A172 (cell line): ENCODE data around the gene SYNDIG1. TPM values are rescaled to one million over a fixed set of nuclear protein-coding genes. Genes with fewer than 3 reads are reported as not detected.

Experiments used
- DNase-seq: peaks from one replicate; pipeline ENCODE4 v3.0.0-alpha.2; 2015; ENCODE audit warnings: low spot score
- total RNA-seq: library from RNA; depleted of rRNA; stranded (reverse); fragments of >200 nt; shearing (Covaris generic); gene quantifications from 2 replicates; pipeline ENCODE4 v1.2.3, GENCODE V29; 2014

The SYNDIG1 gene
- total RNA-seq, 1 experiment from 2014 or later = 5.2 TPM

DNA sequence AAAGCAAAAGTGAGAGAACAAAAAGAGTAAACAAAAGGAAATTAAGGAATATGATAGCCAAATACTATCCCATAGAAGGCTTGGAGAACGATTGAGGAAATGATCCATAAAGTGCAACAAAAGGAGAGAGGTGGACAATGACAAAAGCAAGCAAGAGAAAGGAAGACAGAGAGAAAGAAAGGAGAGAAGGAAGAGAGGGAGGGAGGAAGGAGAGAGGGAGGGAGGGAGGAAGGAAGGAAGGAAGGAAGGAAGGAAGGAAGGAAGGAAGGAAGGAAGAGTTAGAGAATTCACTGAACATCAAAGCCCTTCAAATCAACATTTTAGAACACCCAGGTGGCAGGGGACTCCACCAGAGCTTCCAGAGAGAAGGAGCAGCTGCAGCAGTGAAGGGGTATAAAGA lies 185.0 kb downstream of the SYNDIG1 start:
- no peak for DNase-seq

DNA sequence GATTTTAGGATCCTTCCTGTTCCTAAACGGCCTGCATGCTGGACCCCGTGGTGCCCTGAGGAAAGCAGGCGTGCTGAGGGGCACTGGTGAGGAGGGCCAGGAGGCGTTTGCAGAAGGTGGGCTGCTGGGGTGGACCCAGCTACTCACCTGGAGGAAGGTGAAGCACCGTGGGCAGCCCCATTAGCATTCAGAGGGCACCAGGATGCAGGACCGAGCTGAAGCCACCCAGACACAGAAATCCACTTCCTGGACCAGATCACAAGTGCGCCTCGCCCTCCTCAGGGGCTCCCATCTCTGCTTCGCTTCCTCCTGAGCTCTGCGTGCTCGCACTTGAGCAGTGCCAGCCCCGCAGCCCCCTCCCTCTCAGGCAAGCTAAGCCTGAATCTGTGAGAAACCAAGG lies 187.0 kb downstream of the SYNDIG1 start:
- DNase-seq = no peak

DNA sequence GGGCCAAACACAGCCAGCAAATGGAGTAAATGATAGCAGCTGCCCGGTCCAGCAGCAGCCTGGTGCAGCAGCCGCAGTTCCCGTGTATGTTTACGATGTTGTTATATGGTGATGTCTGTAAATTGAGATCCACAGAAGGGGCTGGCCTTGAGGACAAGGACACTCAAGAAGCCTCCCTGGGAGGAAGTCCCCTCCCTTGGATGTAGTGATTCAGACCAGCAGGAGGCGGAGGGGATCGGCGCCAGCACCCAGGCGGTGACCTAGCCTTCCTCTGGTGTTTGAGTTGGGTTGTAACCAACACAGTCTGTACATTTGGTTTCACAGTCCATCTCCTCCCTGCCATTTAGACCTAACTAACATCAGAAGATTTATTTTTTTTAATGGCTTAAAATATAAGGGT lies 187.8 kb downstream of the SYNDIG1 start:
- DNase-seq = peak; percentile 91

DNA sequence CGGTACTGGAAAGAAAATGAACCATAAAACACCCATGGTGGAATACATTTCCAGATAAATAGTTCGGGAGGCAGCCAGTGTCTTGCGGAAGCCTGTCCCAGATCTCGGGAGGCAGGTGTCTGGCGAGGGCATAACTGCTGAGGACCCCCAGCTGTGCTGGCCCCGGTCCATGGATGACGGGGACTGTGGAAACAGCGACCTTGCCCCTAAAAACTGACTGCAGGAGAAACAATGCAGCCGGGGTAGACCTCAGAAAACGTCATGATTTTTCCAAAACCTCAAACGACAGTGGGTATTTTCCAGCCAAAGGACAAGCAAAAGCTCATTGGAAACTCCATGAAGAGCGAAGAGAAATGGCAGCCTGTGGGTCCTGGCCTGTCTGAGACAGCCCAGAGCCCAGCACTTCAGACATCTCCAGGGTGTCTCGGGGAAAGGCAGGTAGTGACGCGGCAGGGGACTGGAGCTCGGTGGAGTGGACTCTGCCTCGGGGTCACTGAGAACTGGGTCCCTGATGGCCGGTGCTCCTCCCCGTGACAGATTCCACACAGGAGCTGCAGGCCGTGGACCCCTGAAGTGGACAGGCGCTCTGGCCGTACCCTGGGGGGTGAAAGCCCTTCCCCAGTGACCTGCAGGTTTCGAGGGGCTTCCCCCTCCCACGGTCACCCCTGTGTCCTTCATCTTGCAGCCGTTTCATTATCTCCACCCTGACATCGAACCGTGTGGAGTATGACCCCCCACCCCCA lies 188.6 kb downstream of the SYNDIG1 start:
- peak; percentile 45 for DNase-seq

DNA sequence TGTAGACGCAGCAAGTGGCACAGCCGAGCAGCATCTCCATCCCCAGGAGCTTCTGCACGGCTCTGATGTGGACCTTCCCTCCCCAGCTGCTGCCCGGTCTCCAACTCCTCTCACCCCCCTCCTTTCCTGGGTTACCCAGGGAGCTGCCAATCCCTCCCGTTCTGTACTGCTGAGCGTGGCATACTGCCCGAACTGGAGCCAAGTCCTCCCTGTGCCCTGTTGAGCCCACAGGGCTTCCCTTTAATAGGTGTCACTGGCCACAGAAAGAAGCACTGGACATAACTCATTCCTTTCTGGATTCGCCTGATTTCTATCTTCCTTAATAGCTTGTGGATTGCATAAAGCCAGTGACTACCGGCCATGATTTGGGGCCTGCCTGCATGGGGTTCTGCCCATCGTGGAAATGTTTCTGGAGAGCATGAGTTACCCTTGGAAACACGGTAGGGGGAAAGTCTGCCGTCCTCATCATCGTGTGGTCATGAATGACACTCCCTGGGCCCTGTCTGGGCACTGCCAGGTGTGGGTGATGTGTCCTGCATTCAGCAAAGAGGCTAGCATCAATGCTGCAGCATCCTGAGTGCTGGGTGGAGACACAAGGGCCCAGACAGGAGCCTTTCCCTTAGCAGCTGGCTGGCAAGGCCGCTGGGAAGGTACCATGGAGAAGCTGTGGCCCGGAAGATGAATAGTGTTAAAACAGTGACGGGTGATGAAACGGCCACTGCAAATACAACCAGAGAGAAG lies 189.7 kb downstream of the SYNDIG1 start:
- peak; percentile 65 for DNase-seq

DNA sequence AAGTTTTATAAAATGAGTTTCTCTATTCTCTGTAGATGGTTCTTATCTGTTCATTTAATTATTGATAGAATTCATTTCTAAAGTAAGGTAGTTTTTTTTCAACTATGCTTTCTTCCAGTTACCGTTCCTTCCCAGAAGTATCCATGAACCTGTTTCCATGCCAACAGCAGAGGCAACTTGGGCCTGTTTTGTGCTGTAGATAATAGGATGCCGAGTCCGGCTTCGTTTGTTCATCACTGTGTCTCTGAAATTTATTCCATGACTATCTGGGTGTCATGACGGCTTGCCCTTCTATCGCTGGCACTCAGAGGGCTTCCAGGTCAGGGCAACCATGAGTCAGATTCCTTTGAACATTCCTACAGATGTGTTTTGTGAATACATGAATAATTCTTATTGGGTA lies 190.4 kb downstream of the SYNDIG1 start:
- DNase-seq = no peak

DNA sequence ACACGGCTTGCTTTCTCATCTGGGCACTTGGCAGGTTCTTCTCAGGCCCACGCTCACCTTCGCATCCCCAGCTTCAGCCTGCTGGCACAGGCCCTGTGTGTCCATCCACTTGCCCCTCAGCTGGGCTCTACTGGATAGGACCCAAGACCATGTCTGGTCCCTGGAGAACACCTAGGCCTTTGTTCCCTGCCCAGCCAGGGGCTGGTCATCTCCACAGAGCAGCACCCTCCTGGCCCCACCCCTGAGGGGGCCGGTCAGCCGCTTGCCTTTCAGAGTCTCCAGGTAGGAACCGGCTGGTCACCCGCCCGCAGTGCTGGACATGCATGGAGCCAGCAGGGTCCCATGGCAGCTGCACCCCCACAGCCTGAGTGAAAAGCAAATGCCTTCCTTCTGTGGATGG lies 191.2 kb downstream of the SYNDIG1 start:
- DNase-seq = no peak

DNA sequence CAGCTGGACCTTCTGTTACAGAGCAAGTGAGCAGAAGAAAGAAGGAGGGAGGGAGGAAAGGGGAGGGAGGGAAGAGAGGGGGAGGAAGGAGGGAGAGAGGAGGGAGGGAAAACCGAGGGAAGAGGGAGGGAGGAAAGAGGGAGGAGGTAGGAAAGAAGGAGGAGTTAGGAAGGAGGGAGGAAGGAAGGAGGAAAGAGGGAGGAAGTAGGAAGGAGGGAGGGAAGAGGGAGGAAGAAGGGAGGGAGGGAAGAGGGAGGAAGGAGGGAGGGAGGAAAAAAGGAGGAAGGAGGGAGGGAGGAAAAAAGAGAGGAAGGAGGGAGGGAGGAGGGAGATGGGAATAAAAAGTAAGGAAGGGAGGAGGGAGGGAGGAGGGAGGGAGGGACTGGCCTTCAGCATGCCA lies 191.8 kb downstream of the SYNDIG1 start:
- no peak for DNase-seq

DNA sequence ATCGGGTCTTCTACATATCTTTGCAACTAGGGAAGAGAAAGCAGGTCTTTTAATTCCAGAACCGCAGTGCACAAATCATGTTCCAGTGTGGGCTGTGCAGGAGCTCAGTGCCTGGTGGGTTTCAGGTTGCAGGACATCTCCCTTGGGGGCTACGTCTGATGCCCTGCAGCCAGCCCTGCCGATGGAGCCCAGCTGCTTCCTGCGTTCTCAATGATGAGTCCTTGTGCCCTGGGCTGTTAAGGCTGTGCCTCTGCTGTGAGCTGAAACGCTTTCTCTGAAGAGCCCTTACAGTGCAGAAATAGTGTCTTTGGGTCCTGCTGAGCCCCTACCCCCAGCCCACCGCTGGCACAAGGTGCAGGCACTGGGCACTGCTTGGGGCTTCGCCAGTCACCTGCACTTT lies 192.9 kb downstream of the SYNDIG1 start:
- DNase-seq = no peak

DNA sequence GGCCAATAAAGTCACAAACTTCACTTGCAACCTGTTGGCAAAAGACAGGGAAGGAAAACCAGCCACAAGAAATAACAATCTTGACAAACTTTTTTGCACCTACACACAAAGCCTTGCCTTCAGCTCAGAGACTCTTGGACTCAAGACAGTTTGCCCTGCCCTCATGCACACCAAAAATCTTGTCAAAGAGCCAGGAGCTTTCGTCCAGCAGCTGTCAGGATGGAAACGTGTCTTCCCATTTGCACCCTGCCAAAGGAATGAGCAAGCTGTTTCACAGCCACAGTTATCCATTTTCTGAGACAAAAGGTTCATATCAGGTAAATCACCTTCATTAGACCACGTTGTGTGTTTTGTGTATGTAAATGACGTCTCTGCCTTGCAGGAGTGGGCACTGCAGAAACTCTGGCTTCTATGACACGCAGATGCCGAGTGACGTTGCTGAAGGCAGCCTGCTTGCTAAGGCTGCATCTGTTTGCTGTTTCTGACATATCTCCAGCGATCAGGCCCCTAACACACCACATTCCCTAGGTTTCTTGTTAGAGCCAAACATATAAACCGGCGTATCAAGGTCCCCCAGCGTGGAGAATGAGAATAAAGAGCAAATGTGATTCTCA lies 193.4 kb downstream of the SYNDIG1 start:
- no peak for DNase-seq

DNA sequence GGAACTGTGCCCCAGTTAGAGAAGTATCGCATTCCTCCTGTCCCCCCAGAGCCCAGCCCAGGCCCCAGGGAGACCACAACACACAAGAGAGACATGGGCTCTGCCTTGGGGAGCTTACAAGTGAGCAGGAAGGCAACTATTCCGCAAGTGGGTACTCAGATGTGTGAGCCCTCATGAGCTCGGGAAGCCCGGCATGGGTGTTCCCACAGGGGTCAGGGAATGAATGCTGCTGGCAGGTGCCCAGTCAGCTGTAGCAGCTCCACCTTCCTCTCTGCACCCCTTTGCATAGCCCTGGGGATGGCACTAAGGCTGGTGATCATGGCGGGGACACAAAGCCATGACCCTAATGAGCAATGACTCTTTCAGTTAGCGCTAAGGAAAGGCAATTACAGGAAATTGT lies 194.1 kb downstream of the SYNDIG1 start:
- DNase-seq = no peak

DNA sequence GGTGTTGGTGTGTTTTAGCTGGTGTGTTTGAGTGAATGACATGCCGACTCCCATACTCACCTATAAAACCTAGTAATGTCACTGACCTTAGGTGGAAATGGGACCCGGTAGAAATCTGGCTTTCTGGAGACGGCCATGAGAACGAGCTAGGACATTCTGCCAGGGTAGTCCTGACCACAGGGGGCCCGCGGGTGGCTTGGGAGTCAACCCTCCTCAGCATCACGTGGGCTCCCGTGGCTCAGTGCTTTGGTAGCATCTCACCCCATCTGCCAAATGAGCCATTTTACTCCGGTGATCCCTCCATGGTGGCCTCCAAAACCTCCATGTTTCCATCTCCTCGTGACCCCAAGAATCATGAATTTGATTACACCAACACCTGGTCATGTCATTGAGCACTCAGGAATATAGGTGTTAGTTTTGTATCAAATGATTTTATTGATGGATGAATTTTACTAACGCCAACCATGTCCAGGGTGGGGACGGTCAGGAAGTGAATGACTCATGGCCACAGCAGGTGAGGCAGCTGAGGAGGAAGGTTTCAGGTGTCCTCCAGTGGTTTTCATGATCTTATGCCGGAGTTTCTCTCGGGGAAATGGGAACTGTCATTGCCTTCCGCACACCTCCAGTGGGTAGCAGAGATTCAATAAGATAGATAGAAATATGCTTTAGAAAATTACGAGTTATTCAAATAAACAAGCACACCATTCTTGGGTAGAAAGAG lies 195.0 kb downstream of the SYNDIG1 start:
- DNase-seq = no peak

DNA sequence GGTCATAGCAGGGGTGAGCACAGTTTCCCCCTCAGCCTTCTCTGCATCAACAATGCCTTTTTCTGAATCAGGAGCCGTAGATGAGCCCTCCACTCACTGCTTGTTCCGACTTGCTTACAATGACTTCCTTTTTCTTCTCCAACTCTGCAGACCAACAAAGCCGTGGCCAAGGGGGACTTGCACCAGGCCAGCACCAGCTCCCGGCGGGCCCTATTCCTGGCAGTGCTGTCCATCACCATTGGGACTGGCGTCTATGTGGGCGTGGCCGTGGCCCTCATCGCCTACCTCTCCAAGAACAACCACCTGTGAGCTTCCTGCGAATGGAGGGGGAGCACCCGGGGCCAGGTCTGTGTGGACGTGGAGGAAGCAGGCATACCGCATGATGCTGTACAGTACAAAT lies 195.8 kb downstream of the SYNDIG1 start:
- no peak for DNase-seq

DNA sequence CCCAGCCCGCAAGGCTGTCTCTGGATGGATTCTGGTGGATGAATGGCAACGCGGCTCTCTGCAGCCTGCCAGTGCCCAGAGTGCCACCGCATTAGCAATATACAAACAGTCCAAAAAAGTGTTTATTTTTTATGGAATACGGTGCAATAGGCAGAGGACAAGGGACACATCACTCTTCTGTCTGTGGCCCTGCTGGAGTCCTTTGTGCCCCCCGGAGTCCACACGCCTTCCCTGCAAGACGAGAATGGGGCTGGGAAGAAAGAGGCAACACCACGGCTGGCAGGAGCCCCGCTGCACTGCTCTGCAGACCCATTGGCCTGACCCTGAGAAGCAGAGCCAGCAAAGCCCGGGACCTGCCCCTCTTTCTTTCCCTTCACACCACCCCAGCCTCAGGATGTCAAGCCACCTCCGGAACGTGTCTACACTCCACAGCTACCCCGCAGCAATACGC lies 196.3 kb downstream of the SYNDIG1 start:
- DNase-seq = no peak

DNA sequence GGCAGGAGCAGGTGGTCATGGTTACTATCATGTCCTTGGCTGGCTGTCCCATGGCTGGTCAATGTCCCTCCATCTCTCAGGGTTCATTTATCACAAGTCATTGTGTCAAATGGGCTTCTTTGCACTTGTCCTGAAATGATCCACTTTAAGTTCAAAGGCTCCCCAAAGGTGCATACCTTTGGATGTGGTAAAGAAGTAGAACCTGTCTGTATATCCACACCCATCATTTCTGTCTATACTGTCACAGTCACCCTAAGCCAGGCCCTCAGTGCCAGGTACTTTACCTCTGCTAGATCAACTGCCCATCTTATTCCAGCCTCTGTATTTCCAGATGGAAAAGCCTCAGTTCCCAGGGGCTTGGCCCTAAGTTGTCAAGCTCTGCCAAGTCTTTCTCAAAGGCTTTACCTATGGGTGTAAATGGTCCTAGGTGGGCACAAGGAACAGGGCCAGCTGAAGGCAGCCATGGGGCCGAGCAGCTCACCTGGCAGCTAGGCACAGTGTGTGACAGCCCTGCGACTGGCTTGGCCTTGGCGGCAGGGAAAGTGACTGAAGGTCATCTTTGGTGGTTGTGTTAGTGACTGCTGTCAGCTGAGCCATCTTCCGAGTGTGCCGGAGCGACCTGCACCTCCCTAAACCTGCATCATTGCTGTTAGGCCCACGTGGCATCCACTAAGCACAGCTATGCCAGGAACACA lies 198.4 kb downstream of the SYNDIG1 start:
- DNase-seq = no peak

DNA sequence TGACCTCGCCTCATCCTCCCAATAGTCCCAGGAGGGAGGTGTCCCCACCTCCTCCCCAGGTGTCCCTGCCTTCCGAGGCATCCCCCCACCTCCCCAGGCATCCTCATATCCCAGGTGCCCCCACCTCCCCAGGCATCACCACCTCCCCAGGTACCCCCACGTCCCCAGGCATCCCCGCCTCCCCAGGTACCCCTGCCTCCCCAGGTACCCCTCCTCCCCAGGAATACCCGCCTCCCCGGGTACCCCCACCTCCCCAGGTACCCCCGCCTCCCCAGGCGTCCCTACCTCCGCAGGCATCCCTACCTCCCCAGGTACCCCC lies 198.9 kb downstream of the SYNDIG1 start:
- no peak for DNase-seq

DNA sequence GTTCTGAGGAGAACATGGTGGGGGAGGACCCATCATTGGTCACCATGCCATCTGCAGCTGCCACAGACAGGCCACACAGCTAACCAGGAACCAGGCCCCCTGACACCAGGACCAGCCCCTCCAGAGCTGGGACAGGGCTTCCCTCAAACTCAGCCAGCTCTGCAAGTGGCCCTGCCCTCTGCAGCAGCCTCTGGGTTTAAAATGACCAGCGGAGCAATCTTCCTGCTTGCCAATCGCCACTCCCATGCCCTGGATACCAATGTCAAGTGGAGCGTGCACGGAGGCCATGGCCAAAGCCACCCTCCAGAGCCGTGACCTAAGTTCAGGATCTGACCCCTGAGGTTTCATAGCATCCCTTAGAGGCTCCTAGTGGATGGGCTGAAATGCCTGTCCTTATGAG lies 199.4 kb downstream of the SYNDIG1 start:
- no peak for DNase-seq

DNA sequence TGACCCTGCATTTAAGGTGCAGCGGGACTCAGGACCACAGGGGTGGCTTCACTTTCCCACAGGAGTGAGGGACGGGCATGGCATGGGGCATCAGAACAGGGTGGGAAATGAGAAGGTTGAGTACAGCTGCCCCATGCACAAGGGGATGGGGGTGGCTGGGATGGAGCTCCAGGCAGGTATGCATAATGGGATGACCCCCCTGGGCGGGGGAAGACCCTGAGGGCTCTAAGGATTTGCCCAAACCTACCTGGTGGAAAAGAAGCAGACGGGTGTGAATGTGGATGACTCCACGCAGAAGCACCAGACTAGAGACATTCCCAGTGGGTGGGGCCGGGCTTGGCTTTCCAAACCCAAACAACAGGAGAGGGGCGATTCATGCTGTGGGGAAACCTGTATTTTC lies 200.3 kb downstream of the SYNDIG1 start:
- no peak for DNase-seq

DNA sequence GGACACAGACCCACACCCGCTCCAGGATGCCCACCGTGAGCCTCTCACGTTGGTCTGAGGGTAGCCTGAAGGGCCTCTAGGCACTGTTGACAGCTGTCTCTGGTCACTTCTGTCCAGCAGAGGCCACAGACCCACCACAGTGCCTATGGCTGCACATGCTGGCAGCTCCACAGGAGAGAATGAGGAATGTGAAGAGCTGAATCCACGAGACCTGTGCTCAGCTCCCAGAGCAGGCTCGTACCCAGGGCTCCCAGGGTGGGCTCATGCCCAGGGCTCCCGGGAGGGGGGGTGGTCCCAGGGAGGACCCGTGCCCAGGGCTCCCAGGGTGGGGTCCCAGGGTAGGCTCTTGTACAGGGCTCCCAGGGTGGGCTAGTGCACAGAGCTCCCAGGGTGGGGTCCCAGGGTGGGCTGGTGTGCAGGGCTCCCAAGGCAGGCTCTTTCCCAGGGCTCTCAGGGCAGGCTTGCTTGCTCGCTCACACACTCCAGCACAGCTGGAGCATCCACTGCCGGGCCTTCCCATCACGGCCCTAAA lies 201.0 kb downstream of the SYNDIG1 start:
- DNase-seq = no peak

DNA sequence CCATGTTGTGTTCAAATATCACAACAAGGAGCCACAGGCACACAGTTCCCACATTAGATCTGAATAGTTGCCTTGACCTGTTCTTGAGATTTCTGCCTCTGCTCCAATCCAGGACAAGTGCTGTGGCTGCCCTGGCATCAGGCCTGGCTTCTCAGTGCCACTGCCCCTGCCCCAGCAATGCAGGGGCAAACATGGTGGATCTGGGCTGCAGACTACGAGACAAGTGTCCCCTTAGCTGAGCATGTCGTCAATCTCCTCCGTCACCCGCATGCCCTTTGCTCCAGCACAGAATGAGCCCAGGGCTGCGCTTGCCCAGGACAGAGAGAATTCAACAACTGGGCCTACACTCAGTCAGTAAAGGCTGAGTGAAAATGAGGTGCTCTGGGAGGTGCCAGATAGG lies 201.6 kb downstream of the SYNDIG1 start:
- no peak for DNase-seq

DNA sequence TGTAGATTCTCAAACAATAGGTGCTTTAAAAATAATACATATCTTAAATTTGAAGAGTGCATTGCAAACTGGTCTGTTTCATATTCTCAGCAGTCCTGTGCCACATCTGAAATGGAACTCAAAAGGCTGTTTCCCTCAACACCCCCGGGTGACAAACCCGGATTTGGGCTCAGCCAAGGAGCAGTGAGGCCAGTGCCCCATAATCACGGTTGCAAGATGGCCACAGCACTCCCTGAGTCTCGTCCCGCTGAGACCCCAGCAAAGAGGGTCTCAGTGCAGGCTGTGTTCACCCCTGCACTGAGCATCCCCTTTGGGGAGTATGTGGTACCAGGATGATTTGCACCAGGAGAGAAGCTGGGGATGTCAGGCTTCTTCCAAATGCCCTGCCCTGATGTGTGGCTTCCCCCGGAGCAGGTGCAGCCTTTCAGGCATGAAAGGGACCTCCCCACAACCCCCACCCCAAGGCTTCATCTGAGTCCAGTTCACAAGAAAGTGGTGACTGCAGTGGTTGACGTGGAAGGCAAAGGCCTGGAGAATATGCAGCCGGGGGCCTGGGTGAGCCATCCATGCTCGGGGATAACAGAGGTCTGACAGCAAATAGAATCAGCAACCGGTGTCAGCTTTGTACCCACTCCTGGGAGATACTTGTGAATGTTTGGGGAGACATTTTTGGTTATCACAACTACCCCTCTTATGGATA lies 202.9 kb downstream of the SYNDIG1 start:
- no peak for DNase-seq
